GM21447 (cell line): ENCODE data around the gene NEGR1.

Source experiments
- ATAC-seq: cut with Tn5 transposase; IDR thresholded peaks from one replicate; pipeline ENCODE4 v1.9.1; 2021; ENCODE audit not compliant: unreplicated experiment

Gene NEGR1

DNA sequence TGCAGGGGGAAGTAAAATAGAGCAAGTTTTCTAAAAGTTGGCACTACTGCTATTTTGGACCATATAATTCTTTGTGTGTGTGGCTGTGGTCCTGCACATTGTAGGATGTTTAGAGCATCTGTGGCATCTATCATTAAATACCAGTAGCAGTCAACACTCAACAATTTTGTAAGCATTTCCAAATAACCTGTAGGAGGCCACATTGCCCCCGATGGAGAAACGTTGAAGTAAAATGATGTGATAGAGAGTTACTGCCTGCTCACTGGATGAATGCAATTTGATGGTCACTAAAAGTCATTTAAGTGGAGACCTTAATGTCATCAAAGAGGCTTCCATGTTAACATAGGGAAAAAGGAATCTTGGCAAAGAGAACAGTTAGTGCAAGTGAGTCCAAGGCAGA is 560.8 kb downstream of the NEGR1 start:
- no peak for ATAC-seq

DNA sequence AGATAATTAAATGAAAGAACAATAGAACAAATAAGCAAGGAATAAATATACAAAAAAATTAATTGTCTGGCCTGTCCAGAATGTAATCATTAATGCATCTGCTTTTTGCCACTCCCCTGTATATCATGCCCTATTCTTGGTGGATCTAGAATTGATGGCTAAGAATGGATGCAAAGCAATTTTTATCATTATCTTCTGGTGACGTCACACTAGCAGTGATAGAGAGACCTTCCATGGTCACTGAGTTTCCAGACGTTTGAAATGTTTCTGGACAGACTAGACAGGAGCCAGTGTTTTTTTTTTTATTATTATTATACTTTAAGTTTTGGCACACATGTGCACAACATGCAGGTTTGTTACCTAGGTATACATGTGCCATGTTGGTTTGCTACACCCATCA is 563.0 kb downstream of the NEGR1 start:
- no peak for ATAC-seq

DNA sequence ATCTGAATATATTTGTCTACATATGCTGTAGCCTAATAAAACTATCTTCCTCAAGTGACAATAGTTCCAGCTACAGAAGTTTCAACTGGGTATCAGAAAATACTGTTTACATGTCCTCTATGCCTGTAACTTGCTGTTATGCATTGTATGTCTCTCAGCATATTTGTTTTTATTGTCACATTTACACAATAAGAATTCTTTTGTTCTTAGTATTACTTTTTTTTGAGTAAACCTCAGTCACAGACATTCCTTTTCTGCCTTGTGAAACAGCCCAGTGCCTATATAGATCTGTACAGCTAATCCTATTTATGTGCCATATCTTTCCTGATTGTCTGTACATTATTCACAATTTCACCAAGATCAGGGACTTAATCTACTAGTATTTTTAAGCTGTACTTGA is 565.2 kb downstream of the NEGR1 start:
- ATAC-seq: no peak

DNA sequence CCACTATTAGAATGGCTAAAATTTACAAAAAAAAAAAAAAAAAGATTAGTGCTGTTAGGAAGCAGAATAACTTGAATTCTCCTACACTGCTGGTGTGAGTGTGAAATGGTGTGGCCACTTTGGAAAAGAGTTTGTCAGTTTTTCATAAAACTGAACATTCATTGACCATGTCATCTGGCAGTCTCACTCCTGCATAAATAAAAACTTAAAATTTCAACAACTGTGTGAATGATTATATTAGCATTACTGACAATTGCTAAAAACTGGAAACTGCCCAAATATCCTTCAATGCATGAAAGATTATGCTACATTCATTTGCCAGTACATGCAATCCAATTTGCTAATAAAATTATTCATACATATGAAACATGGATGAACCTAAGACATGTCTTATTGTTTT is 570.9 kb downstream of the NEGR1 start:
- ATAC-seq: no peak

DNA sequence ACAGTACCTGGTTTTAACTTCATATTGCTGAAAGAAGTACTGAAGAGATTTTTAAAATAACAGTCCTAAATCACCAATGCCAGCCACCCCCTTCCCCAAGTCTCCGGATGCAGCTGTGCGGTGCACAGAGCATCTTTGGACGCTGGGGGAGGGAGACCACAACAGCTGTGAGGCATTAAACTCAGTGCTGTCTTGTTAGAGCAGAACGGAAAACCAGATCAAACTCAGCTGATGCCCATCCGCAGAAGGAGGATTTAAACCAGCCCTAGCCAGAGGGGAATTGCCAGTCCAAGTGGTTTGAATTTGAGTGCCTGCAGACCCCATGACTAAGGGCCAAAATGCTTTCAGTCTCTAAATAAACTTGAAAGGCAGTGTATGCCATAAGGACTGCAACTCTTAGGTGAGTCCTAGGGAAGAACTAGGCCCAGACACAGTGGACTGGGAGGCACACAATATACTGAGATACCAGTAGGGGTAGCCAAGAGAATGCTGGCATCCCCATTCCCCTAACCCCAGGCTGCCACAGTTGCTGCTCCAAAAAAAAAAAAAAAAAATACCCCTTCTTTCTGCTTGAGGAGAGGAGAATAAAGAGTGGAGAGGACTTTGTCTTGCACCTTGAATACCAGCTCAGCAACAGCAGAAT is 576.2 kb downstream of the NEGR1 start:
- no peak for ATAC-seq

DNA sequence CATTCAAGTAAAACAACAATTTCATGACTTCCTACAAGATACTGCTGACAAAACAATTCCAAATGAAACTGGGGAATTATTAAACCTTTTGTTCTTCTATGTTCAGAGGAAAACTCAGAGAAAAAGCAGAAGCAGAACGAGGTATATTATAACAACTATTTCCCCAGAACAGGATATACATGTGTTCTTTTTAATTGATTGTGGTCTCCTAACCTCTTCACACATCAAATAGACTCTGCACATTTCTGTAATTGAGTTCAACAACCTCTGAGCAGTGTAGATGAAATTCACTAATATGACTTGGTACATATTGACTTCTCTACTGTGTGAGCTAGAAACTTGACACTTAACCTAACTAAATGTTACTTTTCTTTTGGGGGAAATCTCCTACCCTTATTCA is 584.2 kb downstream of the NEGR1 start:
- no peak for ATAC-seq

DNA sequence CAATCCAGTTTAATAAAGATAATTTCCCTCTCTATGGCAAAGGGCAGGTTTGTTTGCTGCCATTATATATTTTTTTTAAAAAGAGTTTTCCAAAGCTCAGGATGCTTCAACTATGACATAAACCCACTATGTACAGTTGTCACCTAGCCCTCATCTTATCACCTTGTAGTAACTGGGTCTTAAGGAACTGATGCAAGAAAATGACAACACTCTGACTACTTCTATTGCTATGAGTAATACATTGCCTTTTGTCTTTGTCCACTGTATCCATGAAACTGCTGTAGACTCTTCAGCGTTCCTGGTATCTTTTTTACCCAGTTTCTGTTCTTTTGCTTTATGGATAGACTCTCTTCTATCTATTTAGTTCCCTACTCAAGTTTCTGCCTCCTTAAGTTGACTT is 586.5 kb downstream of the NEGR1 start:
- ATAC-seq: no peak

DNA sequence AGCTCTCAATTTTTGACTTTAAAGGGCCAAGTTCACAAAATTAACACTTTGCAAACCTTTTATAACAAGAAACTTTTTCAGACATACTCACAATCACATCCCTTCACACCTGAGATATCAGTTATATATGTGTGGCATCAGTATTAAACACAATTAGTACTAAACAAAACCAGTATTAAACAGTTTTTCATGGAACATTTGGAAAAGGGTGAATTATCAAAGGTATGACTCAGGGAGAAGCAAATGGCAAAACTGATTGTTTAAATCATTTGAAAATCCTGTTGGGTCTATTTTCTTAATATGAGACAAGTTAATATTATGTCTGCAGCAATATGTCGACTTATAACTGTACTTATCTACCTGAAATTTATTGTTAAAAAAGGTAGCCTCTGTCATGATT is 587.3 kb downstream of the NEGR1 start:
- ATAC-seq: no peak

DNA sequence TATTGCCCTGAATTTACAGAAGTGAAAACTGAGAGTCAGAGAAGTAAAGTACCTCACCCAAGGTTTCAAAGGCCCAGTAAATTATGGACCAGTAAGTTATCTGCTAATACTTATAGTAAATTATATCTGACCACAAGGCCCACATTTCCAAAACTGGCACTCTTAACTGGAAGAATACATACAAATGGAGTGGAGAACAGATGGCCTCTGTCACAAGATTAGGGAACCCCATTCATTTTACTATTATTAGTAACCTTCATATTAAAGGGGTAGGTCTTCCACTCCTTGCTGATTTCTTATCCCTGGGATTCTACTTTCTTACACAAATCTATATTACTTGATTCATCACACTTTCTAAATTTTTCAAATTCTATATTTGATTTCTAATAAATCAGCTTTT is 588.8 kb downstream of the NEGR1 start:
- ATAC-seq: no peak

DNA sequence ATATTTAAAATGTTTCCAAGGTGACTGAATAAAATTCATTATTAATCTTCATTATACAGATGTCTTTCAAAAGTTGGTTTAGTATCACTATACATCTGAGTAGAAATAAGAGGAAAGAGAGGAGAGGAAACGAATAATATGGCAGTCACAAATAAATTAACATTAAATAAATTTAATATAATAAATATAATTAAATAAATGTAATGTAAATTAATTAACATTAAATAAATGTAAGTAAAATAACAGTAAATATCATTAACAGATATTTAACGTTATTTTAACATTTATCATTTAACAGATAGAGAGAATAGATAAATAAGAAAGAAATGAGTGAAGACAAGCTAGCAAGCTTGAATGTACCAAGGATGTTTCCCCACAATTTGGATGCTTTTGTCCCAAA is 592.7 kb downstream of the NEGR1 start:
- no peak for ATAC-seq

DNA sequence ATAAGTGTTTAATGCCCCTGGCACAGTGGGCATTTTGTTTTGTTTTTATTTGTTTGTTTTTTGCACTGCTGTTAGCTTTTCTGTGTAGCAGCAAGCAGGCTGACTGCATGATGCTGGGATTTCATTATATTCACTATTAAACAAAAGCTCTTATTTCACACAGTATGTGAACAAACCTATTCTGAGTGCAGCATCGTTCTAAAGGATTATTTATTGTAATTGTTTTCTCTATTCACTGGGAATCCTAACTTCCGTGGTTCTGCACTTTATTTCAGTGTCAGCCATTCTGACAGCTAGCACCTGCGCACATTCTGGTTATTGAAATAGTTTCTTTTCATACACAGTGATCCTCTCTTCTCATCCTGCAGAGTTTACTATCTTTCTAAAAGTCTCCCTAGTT is 595.0 kb downstream of the NEGR1 start:
- ATAC-seq: no peak

DNA sequence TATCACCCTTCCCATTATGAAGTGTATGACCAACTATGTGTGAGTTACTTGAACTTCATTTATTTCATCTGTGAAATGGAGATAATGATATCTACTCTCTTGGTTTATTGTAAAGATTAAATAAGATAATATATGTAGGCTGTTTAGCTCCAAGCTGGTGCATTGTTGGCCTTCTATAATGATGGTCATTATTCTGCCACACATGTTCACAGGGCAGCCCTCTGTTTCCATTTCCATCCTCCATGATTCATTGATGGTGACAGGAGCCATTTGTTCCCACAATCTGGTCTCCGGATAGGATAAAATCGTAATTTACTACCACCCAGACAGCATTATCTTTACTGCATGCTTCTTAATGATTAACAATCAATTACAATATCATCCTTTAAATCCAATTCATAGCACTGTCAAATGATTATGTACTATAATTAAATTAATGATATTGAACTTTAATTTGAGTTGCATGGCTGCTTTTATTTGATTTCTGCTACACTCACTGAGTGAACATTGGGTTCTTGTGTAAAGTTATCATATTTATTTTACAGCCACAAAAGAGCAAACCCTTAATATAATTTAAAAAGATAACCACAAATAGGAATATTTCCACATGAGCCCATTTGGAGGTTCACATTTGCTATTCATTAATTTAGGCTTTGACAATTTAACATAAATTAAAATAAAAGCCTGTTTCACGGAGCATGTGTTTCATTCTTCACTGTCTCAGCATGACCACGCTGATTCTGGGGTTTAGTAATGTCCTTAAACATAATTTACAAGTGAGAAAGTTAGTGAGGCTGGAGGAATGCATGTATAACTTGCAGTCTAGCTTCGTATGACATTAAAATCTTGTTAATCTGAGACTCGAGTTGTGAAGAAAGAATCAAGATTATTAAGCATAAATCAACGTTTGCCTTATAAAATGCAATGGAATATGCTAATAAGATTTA is 605.1 kb downstream of the NEGR1 start:
- ATAC-seq: no peak

DNA sequence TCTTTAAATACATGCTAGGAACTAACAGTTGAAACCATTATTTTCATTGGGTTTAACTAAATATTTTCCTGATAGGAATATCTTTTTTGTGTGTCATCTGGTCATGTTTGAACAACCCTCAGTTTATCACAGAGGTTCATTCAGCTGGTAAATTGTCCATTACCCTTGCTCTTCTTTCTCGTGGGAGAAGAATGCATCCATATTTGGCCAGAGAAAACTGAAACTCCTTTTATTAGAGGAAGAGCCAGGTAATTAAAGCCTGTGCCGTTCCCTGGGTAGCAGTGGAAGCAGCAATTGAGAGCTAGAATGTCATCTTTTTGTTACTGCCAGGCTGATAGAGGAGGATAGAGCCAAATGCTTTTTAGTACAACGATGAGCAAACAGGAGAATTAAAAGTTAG is 614.3 kb downstream of the NEGR1 start:
- no peak for ATAC-seq

DNA sequence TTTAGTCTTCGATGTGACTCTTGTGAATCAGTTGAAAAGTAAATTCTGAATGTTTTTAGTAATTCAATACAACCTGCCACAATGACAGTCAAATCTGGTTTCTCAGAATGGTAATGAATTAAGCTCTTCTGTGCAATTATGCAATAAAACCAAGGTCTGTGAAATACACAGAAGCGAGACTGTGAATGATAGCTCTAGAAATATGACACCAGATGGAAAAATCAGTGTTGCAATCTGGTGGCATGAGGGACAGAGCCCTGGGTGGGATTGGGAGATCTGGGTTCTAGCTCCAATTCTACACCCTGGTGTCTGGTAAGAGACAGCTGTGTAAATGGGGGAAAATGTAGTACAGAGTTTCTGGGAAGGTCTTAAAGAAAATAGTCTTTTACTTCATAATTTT is 615.1 kb downstream of the NEGR1 start:
- no peak for ATAC-seq

DNA sequence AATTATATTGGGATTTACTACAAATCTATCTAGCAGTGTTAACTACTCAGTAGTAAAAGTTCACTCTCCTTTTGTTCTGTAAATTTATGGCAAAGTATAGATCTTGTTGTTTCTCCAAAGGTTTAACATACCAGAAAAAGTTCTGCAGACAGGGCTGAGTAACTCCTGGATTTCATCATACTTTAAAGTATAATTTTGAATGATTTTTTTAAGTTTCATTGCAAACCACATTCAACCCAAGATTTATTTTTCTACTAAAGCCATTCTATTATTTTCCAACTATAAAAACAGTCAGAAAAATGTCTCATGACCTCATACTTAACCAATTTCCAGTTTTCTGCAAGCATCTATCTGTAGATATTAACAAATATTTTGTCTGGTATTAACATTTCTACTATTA is 615.7 kb downstream of the NEGR1 start:
- ATAC-seq: no peak

DNA sequence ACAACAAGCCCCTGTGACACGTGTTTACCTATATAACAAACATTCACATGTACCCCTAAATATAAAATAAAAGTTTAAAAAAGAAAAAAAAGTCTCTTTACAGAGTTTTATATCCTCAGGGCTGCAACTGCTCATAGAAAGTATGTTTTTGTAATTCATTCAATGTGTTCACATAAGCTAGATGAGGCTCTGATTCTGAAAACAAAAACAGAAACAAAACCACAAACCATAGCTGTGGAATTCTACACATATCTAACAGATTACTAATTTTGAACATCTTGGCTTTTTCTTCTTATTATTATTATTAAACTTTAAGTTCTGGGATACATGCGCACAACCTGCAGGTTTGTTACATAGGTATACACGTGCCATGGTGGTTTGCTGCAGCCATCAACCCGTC is 621.9 kb downstream of the NEGR1 start:
- no peak for ATAC-seq

DNA sequence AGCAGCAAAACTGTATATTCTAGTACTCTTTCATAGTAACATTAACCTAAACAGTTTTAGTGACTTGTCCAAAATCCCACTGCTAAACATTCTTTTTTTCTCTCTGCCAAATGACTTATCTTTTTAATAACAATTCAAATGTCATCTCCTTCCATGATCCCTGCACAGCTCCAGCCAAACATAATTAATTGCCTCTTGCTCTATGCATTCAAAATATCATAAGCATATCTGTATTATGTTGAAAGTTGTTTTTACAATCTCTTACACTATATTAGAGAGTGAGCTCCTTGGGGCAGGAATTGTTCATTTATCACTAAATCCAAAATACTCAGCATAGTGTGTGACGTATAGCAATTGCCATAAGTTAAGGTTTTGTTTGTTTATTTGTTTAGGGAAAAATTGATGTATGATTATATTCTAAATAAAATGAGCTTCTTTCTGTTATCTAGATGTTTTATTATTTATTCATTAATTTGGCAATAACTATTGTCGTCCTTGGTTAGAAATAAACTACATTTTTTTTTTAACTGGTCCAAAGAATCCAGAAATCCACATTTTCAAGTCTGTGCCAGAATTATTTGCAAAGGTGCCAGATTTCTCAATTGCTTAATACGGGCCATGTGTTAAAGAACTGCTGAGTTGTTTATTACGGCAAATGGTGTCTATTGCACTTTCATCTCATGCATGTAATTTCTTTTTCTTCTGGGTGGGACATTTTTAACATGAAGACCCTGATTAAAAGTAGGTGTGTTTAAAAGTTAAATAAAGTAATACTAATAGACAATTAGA is 624.3 kb downstream of the NEGR1 start:
- ATAC-seq: no peak

DNA sequence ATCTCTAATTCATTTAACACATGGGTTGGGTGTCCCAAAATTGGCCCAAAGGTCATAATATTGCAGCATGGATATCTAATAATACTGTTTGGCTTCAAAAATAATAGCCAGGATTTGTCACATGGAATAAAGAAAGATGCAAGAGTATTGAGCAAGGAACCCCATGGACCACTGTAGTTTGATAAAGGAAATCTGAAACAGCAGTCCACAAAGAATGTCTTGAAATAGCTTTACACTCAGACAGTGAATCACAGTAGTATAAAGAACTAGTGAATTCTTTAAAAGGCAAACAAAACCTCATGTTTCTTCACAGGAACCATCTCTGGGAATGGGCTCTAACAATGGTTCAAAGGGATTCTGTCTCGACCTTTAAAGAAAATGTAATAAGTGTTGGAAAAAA is 625.4 kb downstream of the NEGR1 start:
- ATAC-seq: no peak

DNA sequence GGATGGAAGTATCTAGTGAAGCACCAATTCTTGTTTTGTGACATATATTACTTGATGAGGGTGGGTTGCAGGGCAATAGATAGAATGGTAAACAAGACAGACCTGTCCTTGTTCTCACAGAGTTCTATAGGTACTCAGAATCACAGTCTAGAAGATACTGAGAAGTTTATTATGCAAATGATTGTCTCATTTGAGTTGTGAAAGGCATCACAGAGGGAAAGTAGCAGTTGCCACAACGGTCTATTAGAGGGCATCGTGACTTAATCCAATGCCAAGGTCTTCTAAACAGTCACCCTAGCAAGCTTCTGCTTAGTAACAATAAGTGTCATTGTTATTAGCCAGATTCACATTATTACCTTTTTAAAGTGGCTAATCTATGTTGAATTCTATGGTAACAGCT is 626.7 kb downstream of the NEGR1 start:
- ATAC-seq: no peak

DNA sequence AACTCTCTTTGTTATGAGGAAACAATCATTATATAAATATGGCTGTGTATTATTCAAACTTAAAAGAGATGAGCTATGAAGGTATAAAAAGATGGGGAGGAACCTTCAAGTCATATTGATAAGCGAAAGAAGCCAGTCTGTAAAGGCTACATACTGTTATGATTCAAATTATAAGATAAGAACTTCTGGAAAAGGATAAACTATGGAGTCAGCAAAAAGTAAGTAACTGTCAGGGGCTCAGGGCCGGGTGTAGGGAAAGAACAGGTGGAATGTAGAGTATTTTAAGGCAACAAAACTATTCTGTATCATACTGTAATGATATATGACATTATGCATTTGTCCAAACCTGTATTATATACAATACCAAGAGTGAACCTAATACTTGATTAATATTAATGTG is 628.4 kb downstream of the NEGR1 start:
- no peak for ATAC-seq

DNA sequence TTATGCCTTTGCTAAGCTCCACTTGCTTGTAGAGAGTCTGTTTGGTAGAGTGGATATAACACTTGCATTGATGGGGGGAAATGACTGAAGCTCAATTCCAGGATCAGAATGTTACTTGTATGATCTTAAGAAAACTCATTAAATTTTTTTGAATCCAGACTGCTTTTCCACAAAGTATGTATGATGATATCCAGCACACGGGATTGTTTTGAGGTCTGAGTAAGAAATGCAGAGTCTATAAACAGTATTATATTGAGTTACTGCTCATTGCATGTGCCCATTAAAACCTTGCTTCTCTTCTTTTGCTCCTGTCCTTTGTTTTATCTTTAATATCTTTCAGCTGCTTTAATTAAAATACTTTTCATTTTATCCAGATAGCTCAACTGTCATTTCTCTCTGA is 631.1 kb downstream of the NEGR1 start:
- ATAC-seq: no peak

DNA sequence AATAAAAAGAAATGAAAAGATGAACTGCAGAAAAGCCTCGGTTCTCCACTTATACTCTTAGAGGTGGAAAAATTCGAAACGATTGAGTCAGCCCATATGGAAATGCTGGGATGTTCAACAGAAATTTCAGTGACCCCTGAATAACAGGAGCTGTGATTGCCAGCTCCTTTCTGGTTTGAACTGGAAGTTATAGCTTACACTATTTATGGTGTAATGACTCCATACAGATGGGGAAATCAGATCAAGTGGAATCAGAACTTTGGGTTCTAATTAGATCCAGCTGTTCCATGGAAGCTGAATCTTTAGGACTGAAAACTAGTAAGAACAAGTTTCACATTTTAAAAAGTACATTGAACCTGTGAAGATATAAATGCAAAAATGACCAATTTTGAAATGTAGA is 632.2 kb downstream of the NEGR1 start:
- no peak for ATAC-seq
